Stimulated activated CD4-positive, alpha-beta T cell treated with anti-CD3 and anti-CD28 coated beads, TNF-alpha, amount 100 ng/mL, for 1 hour (primary cell): ENCODE data around the gene CDC45.

Experiments
- DNase-seq, 3 donors: peaks; one replicate each; pipeline ENCODE4 v3.0.0-alpha.2; 2020; ENCODE audit warnings: low read depth in 3 of 3, low spot score in 1 of 3

CDC45 gene

GRCh38 chr22:19466848-19467752 lies 12.6 kb upstream of the CDC45 start:
- DNase-seq = no peak

- no peak for DNase-seq
Observed at GRCh38 chr22:19467912-19468311, 11.8 kb upstream of the CDC45 start.

GRCh38 chr22:19469421-19469820 lies 10.3 kb upstream of the CDC45 start:
- no peak for DNase-seq

- DNase-seq = no peak
Observed at GRCh38 chr22:19470010-19470409, 9.7 kb upstream of the CDC45 start.

GRCh38 chr22:19471572-19471971 lies 8.1 kb upstream of the CDC45 start:
- no peak for DNase-seq

GRCh38 chr22:19472233-19472632 lies 7.5 kb upstream of the CDC45 start:
- DNase-seq = no peak

GRCh38 chr22:19473578-19473977 lies 6.1 kb upstream of the CDC45 start:
- DNase-seq = no peak

GRCh38 chr22:19476023-19476422 lies 3.7 kb upstream of the CDC45 start:
- DNase-seq = no peak

GRCh38 chr22:19477321-19478044 lies 2.2 kb upstream of the CDC45 start:
- no peak for DNase-seq

GRCh38 chr22:19478045-19478900 lies 1.4 kb upstream of the CDC45 start:
- no peak for DNase-seq

GRCh38 chr22:19478901-19479354 lies 792 bp upstream of the CDC45 start, which contains the start of gene UFD1:
Gene UFD1 (minus strand): TSS chr22:19479193. CDS start chr22:19479085, 108 bp downstream.
- peak; percentile 31 to 58 (median 46) for DNase-seq

GRCh38 chr22:19480173-19480568 lies 451 bp downstream of the CDC45 start:
- no peak for DNase-seq

GRCh38 chr22:19480789-19481188 lies 1.1 kb downstream of the CDC45 start:
- DNase-seq = no peak

- DNase-seq = no peak
Observed at GRCh38 chr22:19482297-19482696, 2.6 kb downstream of the CDC45 start.

- no peak for DNase-seq
Observed at GRCh38 chr22:19483481-19484244, 3.9 kb downstream of the CDC45 start.

GRCh38 chr22:19488285-19488684 lies 8.6 kb downstream of the CDC45 start:
- DNase-seq = no peak

- no peak for DNase-seq
Observed at GRCh38 chr22:19488884-19489843, 9.4 kb downstream of the CDC45 start.

GRCh38 chr22:19490628-19491230 lies 11.0 kb downstream of the CDC45 start:
- DNase-seq = no peak
